IPS DF 6.9 (cell line): ENCODE measurements around the gene TRIM2.

ENCODE experiments used
- DNase-seq: peaks from one replicate; pipeline ENCODE4 v3.0.0-alpha.2; 2013; ENCODE audit warnings: low read depth, low spot score
- H3K27ac ChIP-seq: one replicate; pipeline ENCODE4 v1.5.1; 2013; ENCODE audit warnings: low read length, control low read depth
- H3K27me3 ChIP-seq: 2 replicates; pipeline ENCODE4 v1.6.1; 2013; ENCODE audit warnings: mild to moderate bottlenecking, low read length; ENCODE audit not compliant: control insufficient read depth, insufficient read depth
- H3K36me3 ChIP-seq: 2 replicates; pipeline ENCODE4 v1.6.1; 2013; ENCODE audit warnings: low read length; ENCODE audit not compliant: control insufficient read depth, insufficient read depth
- H3K4me1 ChIP-seq: 2 replicates; pipeline ENCODE4 v1.6.1; 2013; ENCODE audit warnings: low read length; ENCODE audit not compliant: control insufficient read depth, insufficient read depth
- H3K4me3 ChIP-seq: 2 replicates; pipeline ENCODE4 v1.5.1; 2013; ENCODE audit warnings: mild to moderate bottlenecking, low read length
- H3K9me3 ChIP-seq: 2 replicates; pipeline ENCODE4 v1.6.1; 2013; ENCODE audit warnings: low read length, inconsistent platforms; ENCODE audit not compliant: control insufficient read depth, insufficient read depth
- WGBS: extraction: QIAGEN DNeasy Blood & Tissue Kit; methylation state at CpG from one replicate; pipeline ENCODE4 v1.1.7; 2013; ENCODE audit warnings: mixed read lengths, missing lambda C conversion rate; ENCODE audit not compliant: insufficient read length, insufficient coverage; 5-methylcytosine and 5-hydroxymethylcytosine counted together

TRIM2 gene

DNA sequence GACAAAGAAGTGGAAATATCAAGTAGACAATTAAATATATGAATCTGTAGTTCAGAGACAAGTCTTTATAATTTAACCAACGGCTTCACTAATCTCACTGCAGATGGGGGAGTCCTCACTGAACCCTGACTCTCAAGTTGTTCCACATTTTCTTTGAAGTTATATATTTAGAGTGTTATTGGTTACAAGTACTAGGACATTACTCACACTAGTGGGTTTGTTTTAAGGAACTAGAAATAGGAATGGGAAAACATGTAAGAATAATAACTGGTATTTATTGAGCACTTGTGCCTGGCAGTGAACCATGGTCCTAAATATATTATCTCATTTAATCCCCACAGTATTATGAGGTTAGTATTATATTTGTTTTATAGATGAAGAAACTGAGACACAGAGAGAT is 162.2 kb downstream of the TRIM2 start:
- DNase-seq, result no peak
- no peaks in the 10 kb centered on the region for H3K27me3 ChIP-seq
- H3K4me1 ChIP-seq, result no peaks in the 10 kb centered on the region
- no peaks in the 10 kb centered on the region; the same call in 1 of the 2 replicates for H3K36me3 ChIP-seq
- H3K9me3 ChIP-seq, result no peaks in the 10 kb centered on the region
- no peak overlapping the region for H3K4me3 ChIP-seq
- WGBS, result no CpG with 5 or more reads among the region's 1 CpG
- H3K27ac ChIP-seq, result no peak overlapping the region

DNA sequence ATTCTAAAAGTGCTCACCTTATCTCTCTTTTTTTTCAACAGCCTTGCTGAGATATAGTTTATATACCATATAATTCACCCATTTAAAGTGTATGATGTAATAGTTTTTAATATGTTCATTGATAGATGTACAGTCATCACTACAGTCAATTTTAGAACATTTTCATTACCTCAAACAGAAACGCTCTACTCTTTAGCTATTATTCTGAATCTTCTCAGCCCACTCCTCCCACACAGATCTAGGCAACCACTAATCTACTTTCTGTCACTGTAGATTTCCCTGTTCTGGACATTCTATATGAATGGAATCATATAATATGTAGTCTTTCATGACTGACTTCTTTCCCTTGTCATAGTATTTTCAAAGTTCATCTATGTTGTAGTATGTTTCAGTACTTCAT is 162.8 kb downstream of the TRIM2 start:
- Histone ChIP-seq H3K27ac (no peak overlapping the region), H3K36me3 (no peaks in the 10 kb centered on the region; the same call in 1 of the 2 replicates), H3K27me3 (no peaks in the 10 kb centered on the region), H3K4me3 (no peak overlapping the region), H3K4me1 (no peaks in the 10 kb centered on the region), H3K9me3 (no peaks in the 10 kb centered on the region)
- no peak for DNase-seq
- WGBS, result no CpG with 5 or more reads among the region's 1 CpG

DNA sequence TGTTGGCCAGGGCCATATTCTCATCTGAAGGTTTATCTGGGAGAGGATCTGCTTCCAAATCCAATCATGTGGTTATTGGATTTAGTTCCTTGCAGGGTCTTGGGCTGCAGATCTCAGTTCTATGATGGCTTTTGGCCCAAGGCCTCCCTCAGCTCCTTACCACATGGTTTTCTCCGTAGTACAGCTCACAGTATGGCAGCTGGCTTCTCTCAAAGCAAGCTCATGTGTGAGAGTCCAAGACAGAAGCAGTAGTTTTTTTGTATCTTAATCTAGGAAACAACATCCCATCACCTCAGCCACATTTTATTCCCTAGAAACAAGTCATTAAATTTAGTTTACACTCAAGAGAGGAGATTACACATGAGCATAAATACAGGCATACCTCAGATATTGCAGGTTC is 164.8 kb downstream of the TRIM2 start:
- WGBS, result no CpG with 5 or more reads among the region's 1 CpG
- Histone ChIP-seq H3K4me1 (no peaks in the 10 kb centered on the region), H3K36me3 (no peaks in the 10 kb centered on the region; the same call in 1 of the 2 replicates)

DNA sequence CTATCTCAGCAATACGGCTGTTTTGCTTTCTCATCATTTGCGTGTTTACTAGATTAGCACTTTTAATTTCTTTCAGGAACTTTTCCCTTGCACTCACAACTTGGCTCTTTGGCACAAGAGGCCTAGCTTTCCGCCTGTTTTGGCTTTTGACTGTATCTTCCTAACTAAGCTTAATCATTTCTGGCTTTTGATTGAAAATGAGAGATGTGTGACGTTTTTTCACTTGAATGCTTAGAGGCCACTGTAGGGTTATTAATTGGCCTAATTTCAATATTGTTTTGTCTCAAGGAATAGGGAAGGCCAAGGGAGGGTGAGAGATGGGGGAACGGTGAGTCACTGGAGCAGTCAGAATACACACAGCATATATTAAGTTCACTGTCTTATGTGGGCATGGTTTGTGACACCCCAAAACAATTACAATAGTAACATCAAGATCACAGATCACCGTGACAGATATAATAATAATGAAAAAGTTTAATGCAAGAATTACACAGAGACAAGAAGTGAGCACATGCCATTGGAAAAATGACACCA is 167.5 kb downstream of the TRIM2 start:
- H3K9me3 ChIP-seq, result no peaks in the 10 kb centered on the region
- DNase-seq, result no peak
- no peaks in the 10 kb centered on the region for H3K4me1 ChIP-seq
- no peak overlapping the region for H3K27ac ChIP-seq
- no peaks in the 10 kb centered on the region for H3K27me3 ChIP-seq
- H3K4me3 ChIP-seq, result no peak overlapping the region
- no CpG with 5 or more reads among the region's 6 CpGs for WGBS
- no peaks in the 10 kb centered on the region; the same call in 1 of the 2 replicates for H3K36me3 ChIP-seq

More for the DNA sequence above, 164.8 kb downstream of the TRIM2 start:
- Histone ChIP-seq H3K4me3 (no peak overlapping the region), H3K27me3 (no peaks in the 10 kb centered on the region), H3K9me3 (no peaks in the 10 kb centered on the region), H3K27ac (no peak overlapping the region)
- no peak for DNase-seq

DNA sequence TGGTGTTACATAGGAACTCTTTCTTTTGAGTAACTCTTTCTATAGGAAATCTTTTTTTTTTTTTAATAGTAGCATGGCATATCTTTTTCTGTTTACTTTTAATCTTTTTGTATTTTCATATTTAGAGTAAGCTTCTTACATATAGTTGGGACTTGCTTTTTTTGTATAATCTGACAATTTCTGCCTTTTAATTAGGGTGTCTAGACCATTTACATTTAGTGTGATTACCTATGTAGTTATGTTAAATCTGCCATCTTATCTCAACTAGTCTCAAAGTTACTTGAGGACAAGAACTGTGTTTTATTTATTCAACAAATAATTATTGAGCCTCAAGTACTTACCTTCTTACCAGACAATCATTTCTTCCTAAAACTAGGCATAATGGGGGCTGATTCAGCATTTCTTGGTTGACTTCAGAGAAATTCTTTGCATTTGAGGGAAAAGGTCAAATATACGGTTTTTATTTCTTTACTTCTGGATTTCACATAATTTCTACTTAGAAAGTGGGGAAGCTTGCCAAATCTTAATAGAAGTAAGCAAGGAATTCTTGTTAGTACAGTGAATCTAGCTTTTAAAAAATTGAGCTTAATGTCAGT is 168.8 kb downstream of the TRIM2 start:
- Histone ChIP-seq H3K4me3 (no peak overlapping the region), H3K4me1 (no peaks in the 10 kb centered on the region), H3K27me3 (no peaks in the 10 kb centered on the region), H3K9me3 (no peaks in the 10 kb centered on the region), H3K36me3 (no peaks in the 10 kb centered on the region; the same call in 1 of the 2 replicates), H3K27ac (no peak overlapping the region)
- WGBS, result no CpG with 5 or more reads among the region's 1 CpG
- DNase-seq, result no peak

DNA sequence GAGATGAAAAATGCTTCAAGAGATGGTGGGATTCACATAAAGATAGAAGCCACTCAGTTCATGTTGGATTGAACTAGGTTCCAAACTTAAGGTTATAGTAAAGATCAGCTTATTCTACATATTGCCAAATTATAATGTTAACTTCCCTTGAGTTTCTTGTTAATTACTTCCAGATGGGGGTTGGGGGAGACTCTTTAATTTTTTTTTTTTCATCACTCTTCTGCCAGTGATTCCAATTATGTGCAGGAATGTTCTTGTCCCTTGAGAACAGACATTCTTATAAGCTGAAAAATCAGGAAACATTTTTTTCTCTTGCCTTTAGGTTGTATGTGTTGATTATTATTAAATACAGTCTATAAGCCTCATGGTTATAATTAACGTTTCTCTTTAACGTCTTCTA is 170.2 kb downstream of the TRIM2 start:
- Histone ChIP-seq H3K27ac (no peak overlapping the region), H3K27me3 (no peaks in the 10 kb centered on the region), H3K9me3 (no peaks in the 10 kb centered on the region), H3K4me1 (no peaks in the 10 kb centered on the region), H3K4me3 (no peak overlapping the region), H3K36me3 (no peaks in the 10 kb centered on the region; the same call in 1 of the 2 replicates)
- no peak for DNase-seq
- no CpG with 5 or more reads among the region's 2 CpGs for WGBS

DNA sequence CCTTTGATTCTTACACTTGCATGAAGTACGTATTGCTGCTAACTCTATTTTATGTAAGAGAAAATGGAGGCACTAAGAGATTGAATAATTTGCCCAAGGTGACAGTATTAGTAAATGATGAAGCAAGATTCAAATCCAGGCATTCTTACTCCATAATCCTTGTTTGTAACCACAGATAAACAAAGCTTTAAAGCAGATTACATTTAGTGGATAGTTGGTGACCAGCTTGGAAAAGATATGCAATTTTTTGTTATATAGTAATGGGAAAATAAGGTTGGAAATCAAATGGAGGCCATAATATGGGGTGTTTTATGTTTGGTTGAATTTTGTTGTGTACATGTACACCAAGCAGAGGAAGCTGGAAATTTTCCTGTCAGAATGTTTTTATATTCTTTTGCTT is 171.1 kb downstream of the TRIM2 start:
- H3K4me1 ChIP-seq, result no peaks in the 10 kb centered on the region
- no peak overlapping the region for H3K4me3 ChIP-seq
- H3K27me3 ChIP-seq, result no peaks in the 10 kb centered on the region
- H3K9me3 ChIP-seq, result no peaks in the 10 kb centered on the region
- WGBS, result no CpG with 5 or more reads among the region's 1 CpG
- no peaks in the 10 kb centered on the region; the same call in 1 of the 2 replicates for H3K36me3 ChIP-seq
- DNase-seq, result no peak
- no peak overlapping the region for H3K27ac ChIP-seq

DNA sequence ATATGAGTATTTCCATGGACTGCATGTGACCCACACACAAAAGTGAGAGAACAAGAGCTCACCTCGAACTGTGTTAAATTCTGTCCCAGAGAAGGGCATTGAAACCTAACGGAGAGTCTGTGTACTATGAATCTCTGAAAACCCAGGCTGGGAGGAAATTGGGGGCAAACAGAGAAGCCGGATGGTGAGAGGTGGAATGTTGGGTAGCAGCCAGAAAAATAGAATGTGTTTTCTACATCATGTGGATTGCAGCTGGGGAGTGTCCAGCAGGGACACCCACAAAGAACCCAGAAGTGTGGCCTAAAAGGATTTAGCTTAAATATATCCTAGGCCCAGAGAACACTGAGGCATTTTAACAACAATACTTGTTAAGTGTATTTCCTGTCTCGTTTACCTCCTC is 178.9 kb downstream of the TRIM2 start:
- no peaks in the 10 kb centered on the region for H3K9me3 ChIP-seq
- H3K4me3 ChIP-seq, result no peak overlapping the region
- H3K4me1 ChIP-seq, result no peaks in the 10 kb centered on the region
- no peaks in the 10 kb centered on the region for H3K36me3 ChIP-seq
- no CpG with 5 or more reads among the region's 4 CpGs for WGBS
- no peak for DNase-seq
- H3K27me3 ChIP-seq, result no peaks in the 10 kb centered on the region
- H3K27ac ChIP-seq, result no peak overlapping the region

DNA sequence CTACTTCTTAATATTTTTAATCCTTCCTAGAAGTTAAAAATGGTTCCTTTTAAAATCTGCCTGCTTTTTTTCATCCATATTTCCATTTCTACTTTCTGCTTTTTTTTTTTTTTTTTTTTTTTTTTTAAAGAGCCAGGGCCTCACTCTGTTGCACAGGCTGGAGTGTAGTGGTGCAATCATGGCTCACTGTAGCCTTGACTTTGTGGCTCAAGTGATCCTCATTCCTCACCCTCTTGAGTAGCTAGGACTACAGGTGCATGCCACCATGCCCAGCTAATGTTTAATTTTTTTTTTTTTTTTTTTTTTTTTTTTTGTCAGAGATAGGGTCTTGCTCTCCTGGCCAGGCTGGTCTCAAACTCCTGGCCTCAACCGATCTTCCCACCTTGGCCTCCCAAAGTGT is 179.9 kb downstream of the TRIM2 start:
- WGBS, result no CpG with 5 or more reads among the region's 1 CpG
- DNase-seq, result no peak
- Histone ChIP-seq H3K36me3 (no peaks in the 10 kb centered on the region), H3K27me3 (no peaks in the 10 kb centered on the region), H3K9me3 (no peaks in the 10 kb centered on the region), H3K4me3 (no peak overlapping the region), H3K4me1 (no peaks in the 10 kb centered on the region), H3K27ac (no peak overlapping the region)

DNA sequence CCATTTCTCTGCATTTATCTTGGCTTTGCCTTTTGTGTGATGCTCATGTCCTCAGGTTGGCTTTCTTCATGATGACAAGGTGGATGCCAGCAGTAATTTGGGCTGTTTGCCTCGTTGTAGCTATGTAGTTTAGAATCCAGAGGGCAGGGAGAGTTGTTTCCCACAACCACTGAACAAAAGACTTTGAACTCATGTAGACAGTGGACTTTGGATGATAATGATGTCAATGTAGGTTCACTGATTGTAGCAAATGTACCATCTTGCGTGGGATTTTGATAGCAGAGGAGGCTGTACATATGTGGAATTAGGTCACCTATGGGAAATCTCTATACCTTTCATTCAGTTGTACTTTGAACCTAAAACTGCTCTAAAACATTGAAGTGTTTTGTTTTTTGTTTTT is 181.5 kb downstream of the TRIM2 start:
- Histone ChIP-seq H3K27me3 (no peaks in the 10 kb centered on the region), H3K9me3 (no peaks in the 10 kb centered on the region), H3K4me1 (no peaks in the 10 kb centered on the region), H3K4me3 (no peak overlapping the region), H3K36me3 (no peaks in the 10 kb centered on the region), H3K27ac (no peak overlapping the region)
- no peak for DNase-seq
- WGBS, result no CpG with 5 or more reads among the region's 2 CpGs

DNA sequence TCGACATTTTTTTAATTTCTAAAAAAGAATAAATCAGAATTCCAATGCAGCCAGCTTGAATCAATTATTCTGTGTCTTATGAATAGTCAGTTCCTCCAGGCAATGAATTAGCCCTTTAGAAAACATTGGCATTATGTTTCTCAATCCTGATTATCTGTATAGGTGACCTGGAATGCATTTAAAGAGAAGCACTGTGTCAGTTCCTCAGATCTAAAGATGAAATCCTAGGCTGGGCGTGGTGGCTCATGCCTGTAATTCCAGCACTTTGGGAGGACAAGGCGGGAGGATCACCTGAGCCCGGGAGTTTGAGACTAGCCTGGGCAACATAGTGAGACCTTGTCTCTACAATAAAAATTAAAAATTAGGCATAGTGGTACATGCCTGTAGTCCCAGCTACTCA is 183.7 kb downstream of the TRIM2 start:
- Histone ChIP-seq H3K27me3 (no peaks in the 10 kb centered on the region), H3K36me3 (no peaks in the 10 kb centered on the region), H3K9me3 (no peaks in the 10 kb centered on the region), H3K4me1 (no peaks in the 10 kb centered on the region), H3K27ac (no peak overlapping the region), H3K4me3 (no peak overlapping the region)
- no CpG with 5 or more reads among the region's 4 CpGs for WGBS
- DNase-seq, result no peak
